Daoy (cell line): Measurements from ENCODE around the gene ASPSCR1. TPM values are rescaled to one million over a fixed set of nuclear protein-coding genes. Genes with fewer than 3 reads are reported as not detected.

Experiments
- DNase-seq: peaks from one replicate; pipeline ENCODE4 v3.0.0-alpha.2; 2015; ENCODE audit warnings: low read depth
- total RNA-seq: library from RNA; depleted of rRNA; stranded (reverse); fragments of >200 nt; shearing (Covaris generic); gene quantifications from 2 replicates; pipeline ENCODE4 v1.2.3, GENCODE V29; 2014; rRNA removed

Gene ASPSCR1, protein sequence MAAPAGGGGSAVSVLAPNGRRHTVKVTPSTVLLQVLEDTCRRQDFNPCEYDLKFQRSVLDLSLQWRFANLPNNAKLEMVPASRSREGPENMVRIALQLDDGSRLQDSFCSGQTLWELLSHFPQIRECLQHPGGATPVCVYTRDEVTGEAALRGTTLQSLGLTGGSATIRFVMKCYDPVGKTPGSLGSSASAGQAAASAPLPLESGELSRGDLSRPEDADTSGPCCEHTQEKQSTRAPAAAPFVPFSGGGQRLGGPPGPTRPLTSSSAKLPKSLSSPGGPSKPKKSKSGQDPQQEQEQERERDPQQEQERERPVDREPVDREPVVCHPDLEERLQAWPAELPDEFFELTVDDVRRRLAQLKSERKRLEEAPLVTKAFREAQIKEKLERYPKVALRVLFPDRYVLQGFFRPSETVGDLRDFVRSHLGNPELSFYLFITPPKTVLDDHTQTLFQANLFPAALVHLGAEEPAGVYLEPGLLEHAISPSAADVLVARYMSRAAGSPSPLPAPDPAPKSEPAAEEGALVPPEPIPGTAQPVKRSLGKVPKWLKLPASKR
- 41.3 and 43.5 TPM in 2 replicates for total RNA-seq

DNA sequence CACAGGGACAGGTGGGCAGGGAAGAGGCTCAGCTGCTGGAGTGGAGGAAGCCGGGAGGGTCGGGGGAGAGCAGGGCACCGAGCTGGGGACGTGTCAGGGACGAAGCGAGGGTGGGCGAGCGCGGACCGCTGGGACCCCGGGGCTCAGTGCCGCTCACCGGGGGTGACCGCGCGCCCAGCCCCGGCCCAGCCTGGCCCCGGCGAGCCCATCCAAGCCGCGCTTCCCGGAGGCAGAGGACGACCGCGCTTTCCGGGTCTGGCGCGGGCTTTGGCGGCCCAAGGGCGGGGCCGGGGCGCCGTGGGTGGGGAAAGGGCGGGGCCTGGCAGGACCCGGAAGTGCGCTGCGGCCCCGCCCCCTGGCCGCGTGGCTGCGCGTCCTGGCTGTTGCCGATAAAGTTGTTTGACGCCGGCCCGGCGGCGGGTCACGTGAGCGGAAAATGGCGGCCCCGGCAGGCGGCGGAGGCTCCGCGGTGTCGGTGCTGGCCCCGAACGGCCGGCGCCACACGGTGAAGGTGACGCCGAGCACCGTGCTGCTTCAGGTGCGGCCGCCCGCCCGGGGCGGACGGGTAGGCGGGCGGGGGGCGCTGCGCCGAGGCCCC, at the start of gene ASPSCR1:
Gene ASPSCR1 (plus strand): TSS at position 419 of the 598 bp plus-strand sequence. CDS start 18 bp downstream, at position 437.
- peak; percentile 95 for DNase-seq

DNA sequence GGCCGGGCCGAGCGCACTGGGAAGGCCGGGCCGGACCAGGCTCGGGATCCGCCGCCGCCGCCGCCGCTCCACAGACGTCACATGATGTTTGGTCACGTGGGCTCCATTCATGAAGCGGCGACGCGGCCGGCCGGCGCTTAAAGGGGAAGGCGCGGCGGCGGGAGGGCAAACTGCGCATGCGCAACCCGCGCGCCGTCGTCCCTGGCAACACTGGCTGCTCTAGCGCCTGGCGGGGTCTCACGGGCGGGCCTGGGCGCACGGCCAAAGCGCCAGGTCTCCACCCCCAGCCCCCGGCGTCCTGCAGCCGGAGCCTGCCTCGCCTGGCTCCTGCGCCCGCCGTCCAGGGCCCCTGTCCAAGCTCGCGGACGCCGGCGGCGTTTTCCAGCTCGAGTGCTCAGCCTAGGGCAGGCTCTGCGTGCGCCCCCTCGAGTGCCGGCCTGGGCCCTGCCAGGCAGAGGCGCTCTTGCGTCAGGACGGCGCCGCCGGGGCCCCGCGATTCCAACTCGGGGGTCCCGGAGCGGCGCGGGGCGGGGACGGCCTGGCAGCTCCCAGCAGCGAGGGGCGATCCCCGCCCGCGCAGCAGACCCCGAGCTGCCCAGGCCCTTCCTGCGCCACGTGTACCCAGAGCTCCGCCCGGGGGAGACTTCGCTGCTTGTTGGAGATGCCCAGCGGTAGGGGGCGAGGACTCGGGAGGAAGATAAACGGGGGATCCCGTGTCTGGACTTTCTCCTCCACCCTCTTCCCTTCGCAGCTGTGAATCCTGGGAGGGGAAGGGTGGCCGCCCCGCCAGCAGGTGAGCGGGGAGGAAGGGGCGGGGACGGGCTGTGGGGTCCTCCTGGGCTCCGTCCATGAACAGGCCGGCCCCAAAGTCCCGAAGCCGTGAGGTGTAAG, 49.5 kb upstream of the ASPSCR1 start, which contains the start of gene MAFG:
Gene MAFG (minus strand): TSS at position 83 of the 891 bp plus-strand sequence. CDS start 4,550 bp downstream, outside the sequence.
- DNase-seq = peak; percentile 98

- no peak for DNase-seq
These were observed 48.7 kb upstream of the ASPSCR1 start for GRCh38 chr17:81928544-81929252.

- DNase-seq = no peak
These were observed 47.9 kb upstream of the ASPSCR1 start for GRCh38 chr17:81929253-81930141.

DNA sequence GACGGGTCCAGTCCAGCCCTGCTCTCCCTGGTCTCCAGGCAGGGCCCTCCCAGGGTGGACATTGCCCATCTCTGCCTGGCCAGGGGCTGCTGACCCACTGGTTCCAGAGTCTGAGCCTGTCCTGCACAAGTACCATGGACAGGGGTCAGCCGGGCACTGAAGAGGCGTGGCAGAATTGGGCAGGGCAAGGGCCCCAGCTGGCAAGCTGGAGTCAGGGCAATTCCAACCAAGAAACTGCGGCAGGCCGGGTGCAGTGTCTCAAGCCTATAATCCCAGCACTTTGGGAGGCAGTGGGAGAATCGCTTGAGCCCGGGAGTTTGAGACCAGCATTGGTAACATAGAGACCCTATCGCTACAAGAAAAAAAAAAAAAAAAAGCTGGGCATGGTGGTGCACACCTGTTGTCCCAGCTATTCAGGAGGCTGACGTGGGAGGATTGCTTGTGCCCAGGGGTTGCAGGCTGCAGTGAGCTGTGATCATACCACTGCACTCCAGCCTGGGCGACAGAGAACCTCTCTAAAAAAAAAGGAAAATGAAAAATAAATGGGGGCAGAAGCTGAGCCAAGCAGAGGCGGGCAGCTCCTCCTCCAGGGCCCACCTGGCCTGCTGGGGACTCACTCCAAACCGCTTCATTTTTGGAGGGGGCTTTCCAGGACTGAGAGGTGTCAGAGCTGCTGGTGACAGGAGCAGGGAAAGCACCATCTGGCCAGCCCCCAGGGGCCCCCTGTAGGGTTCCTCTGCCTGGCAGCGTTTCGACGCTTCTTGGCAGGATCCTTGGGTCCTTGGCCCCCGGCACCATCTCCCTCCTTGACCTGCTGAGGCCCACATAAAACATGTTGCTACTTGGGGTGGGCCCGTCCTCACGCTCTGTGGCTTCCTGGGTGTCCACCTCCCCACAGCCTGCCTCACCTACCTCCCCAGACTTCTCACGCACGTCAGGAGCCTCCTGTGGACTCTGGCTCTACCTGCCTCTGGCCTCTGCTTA, 47.0 kb upstream of the ASPSCR1 start:
- no peak for DNase-seq

DNA sequence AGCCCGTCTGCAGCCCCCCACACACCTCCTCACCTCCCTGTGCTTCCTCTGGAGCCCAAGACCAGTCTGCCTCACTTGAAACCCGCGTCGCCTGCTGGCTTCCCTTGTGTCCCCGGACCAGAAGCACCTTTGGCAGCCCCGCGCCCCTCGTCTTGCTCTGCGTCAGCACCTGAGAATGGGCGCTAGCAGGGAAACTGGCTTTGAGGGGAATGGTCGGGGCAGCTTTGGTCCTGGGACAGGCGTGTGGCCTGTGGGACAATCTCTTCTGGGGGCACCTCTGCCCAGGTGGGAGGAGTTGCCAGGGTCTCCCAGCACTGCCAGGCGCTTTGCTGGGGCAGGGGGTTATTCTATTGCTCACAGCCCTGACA, 46.3 kb upstream of the ASPSCR1 start:
- DNase-seq = no peak

GRCh38 chr17:81931557-81932332, 45.7 kb upstream of the ASPSCR1 start:
- no peak for DNase-seq

GRCh38 chr17:81932333-81932983, 45.0 kb upstream of the ASPSCR1 start:
- DNase-seq = no peak

GRCh38 chr17:81933178-81933699, 44.2 kb upstream of the ASPSCR1 start:
- DNase-seq = no peak

DNA sequence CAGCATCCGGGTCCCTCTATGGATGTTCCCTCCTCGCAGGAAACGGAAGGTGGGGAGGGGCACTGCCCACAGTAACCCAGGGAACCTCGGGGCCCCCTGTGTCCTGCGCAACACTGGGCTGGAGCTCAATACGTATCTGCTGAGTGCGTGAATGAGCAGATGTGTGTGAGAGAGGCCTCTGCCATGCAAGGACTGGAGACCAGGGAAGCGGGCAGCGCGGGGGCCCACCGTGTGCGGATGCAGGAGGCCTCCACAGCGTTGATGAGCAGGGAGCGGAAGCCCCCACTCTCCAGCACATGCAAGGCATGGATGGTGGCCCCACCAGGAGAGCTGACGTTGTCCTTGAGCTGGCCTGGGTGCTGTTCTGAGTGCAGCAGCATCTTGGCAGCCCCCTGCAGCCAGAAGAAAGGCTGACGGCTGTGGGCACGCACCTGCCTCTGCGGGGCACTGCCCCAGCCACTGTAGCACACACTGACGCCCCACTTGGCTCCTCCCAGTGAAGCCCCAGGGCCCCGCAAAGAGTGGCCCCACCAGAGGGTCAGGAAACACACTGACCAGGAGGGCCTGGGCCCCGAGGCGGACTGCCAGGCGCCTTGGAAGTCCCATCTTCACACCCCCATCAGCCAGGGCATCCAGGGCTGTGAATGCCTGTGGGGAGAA, 43.2 kb upstream of the ASPSCR1 start:
- no peak for DNase-seq

GRCh38 chr17:81934850-81935708, 42.4 kb upstream of the ASPSCR1 start:
- DNase-seq = no peak

DNA sequence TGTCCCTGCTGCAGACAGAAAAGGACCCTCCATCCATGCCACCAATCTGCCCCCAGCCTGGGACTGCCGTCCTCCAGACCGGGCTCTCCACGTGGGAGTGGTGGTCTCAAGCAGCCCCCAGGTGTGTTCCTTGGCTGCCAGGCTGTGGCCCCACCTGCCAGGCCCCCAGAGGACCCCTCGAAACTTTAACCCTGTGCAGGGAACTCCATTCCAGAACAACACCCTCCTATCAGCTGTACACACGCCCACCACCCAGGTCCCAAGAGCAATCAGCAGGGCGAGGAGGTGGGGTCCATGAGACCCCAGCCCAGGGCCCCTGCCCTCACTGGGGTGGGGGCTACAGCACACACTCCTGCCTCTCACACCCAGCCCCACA, 41.7 kb upstream of the ASPSCR1 start:
- no peak for DNase-seq

DNA sequence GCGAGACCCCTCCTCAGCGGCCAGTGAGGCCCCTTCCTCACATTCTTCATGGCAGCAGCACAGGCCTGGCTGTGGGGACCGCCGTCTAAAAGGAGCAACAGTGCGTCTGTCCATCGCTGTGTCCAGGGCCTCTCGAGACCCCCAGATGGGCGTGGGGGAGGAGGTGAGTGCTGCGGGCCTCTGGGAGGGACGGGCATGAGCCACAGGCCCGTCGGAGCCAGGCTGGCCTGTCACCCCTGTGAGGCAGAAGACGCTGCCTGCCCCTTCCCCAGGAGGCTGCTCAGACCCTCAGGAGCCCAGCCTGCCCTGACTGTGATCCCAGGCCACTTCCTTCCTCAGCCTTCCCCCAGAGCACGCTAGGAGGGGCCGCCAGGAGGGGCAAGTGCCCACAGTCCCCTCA, 38.2 kb upstream of the ASPSCR1 start:
- DNase-seq = no peak

GRCh38 chr17:81939881-81940385, 37.5 kb upstream of the ASPSCR1 start:
- DNase-seq = no peak
